ENCODE data around the gene FKBP7.

DNA sequence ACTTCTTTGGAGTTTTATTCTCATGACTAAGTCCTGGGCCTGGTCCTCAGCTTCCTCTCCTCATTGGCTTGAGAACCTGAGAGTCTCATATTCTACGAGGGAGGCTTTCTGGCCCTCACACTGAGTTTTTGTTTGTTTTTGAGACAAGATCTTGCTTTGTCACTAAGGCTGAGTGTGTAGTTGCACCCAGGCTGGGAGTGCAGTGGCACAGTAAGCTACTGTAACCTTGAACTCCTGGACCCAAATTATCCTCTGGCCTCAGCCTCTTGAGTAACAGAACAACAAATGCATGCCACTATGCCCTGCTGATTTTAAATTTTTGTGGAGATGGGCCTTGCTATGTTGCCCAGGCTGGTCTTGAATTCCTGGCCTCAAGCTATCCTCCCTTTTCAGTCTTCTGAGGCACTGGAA is 50.0 kb downstream of the FKBP7 start:
- TF ChIP-seq POLR2A (IDR thresholded peaks at IDR 0.05) (no peak), POLR2AphosphoS5 (IDR thresholded peaks at IDR 0.05) (no peak)
- TF ChIP-seq, protein P1, sequence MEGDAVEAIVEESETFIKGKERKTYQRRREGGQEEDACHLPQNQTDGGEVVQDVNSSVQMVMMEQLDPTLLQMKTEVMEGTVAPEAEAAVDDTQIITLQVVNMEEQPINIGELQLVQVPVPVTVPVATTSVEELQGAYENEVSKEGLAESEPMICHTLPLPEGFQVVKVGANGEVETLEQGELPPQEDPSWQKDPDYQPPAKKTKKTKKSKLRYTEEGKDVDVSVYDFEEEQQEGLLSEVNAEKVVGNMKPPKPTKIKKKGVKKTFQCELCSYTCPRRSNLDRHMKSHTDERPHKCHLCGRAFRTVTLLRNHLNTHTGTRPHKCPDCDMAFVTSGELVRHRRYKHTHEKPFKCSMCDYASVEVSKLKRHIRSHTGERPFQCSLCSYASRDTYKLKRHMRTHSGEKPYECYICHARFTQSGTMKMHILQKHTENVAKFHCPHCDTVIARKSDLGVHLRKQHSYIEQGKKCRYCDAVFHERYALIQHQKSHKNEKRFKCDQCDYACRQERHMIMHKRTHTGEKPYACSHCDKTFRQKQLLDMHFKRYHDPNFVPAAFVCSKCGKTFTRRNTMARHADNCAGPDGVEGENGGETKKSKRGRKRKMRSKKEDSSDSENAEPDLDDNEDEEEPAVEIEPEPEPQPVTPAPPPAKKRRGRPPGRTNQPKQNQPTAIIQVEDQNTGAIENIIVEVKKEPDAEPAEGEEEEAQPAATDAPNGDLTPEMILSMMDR (IDR thresholded peaks at IDR 0.05): no peak
